Testis (tissue), 2 donors: ENCODE data around the gene NCAM2.

Source experiments
- POLR2A ChIP-seq: fragments of 450-650 bp; IDR thresholded peaks from one replicate; pipeline ENCODE4 v1.6.1; 2017; ENCODE audit warnings: antibody characterized with exemption, mild to moderate bottlenecking, moderate library complexity
- TF ChIP-seq, protein P1 (sequence below), 3 experiments: fragments of 450-650 bp in 2 of 3; fragments of 200-600 bp in 1 of 3; sonication (generic) in 1 of 3; IDR thresholded peaks; one replicate each; pipeline ENCODE4 v1.5.1; 2016 to 2019; ENCODE audit warnings: antibody characterized with exemption in 3 of 3, mild to moderate bottlenecking in 2 of 3, moderate library complexity in 1 of 3

DNA sequence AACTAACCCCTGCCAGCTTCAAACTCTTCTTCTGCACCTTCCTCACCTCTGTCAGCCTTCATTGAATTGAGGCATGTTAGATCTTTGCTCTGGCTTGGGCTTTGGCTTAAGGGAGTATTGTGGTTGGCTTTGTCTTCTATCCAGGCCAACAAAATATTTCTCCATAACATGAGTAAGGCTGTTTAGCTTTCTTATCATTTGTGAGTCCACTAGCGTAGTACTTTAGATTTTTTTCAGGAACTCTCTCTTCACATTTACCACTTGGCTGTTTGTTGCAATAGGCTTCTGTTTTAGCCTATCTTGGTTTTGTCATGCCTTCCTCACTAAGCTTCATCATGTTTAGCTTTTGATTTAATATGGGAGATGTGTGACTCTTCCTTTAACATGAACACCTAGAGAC is 417.5 kb downstream of the NCAM2 start:
- TF ChIP-seq, protein P1, sequence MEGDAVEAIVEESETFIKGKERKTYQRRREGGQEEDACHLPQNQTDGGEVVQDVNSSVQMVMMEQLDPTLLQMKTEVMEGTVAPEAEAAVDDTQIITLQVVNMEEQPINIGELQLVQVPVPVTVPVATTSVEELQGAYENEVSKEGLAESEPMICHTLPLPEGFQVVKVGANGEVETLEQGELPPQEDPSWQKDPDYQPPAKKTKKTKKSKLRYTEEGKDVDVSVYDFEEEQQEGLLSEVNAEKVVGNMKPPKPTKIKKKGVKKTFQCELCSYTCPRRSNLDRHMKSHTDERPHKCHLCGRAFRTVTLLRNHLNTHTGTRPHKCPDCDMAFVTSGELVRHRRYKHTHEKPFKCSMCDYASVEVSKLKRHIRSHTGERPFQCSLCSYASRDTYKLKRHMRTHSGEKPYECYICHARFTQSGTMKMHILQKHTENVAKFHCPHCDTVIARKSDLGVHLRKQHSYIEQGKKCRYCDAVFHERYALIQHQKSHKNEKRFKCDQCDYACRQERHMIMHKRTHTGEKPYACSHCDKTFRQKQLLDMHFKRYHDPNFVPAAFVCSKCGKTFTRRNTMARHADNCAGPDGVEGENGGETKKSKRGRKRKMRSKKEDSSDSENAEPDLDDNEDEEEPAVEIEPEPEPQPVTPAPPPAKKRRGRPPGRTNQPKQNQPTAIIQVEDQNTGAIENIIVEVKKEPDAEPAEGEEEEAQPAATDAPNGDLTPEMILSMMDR (IDR thresholded peaks at IDR 0.05): no peak
- no peak for TF ChIP-seq POLR2A
